ENCODE data around the gene ELL2.

The ELL2 gene

DNA sequence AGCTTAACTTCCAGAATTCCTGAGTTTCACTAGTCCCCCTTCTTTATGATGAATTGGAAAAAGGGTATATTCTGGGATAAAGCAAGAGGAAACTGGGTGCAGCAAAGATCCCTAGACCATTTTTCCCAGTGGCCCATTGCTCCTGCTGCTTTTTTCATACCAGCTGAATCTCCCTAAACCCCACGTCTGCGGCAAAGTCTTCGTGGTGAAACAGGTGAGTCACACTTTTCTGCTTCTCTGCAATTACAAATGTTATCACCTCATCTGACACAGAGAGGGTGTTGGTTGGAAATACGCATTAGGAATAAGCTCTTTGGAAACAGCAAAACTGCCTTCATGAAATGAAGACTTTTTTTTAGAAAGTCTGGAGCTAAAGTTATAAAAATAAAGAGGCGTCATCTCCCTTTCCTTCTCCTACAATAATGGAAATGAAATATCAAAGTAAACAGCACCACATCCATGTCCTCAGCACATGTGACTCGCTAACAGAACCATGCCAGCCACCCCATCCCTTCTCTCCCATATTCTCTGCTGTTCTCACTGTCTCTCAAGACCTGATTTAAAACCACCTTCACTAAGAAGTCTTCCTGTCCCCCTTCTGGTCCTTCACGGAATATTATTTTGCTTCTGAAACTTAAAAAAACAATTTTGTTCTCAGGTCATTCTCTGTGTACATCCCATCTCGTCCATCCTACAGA lies 99.6 kb downstream of the ELL2 start:
- H3K27ac ChIP-seq = no peak overlapping the region
- H3K9me3 ChIP-seq = no peaks in the 10 kb centered on the region
- TF ChIP-seq, protein P1, sequence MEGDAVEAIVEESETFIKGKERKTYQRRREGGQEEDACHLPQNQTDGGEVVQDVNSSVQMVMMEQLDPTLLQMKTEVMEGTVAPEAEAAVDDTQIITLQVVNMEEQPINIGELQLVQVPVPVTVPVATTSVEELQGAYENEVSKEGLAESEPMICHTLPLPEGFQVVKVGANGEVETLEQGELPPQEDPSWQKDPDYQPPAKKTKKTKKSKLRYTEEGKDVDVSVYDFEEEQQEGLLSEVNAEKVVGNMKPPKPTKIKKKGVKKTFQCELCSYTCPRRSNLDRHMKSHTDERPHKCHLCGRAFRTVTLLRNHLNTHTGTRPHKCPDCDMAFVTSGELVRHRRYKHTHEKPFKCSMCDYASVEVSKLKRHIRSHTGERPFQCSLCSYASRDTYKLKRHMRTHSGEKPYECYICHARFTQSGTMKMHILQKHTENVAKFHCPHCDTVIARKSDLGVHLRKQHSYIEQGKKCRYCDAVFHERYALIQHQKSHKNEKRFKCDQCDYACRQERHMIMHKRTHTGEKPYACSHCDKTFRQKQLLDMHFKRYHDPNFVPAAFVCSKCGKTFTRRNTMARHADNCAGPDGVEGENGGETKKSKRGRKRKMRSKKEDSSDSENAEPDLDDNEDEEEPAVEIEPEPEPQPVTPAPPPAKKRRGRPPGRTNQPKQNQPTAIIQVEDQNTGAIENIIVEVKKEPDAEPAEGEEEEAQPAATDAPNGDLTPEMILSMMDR (IDR thresholded peaks at IDR 0.05) = no peak
- H3K27me3 ChIP-seq = peaks cover 47% of the 10 kb centered on the region
- no peaks in the 10 kb centered on the region for H3K36me3 ChIP-seq
- peaks cover 31 to 43% of the 10 kb centered on the region in 2 experiments for H3K4me1 ChIP-seq (ENCODE audit: control insufficient read depth in 1 of 2, insufficient read depth in 1 of 2, low read depth in 1 of 2, low read length in 1 of 2)
- no peak overlapping the region for H3K4me3 ChIP-seq (ENCODE audit: low read depth in 1 of 2, low read length in 1 of 2)

DNA sequence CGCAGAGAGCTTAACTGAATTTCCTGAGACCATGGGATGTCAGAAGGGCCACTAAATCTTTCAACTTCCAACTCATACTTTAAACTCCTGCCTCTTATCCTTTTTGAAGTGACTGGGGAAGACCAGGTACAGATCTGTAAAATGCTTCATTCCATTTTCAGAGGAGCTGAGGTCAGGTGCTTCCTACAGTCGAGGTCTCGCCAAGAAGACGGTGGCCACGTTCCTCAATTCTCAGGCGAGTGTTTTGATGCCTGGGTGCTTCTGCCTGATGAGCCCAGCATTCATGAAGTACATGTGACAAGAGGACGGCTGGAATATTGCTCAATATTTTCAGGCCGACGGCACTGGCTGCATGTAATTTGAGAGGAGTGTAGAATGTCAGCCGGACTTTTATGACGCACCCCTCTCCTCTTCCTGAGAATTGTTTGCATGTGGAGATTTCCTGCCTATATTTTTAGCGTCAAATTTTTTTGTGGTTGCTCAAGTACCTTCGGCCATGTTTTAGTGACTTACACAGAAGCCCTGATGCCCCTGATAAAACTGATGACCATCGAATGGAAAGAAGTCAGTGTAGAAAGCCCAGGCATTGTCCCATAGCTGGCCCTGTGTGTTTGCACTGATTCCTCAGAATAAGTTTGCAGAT lies 100.3 kb downstream of the ELL2 start:
- Histone ChIP-seq H3K4me3 (ENCODE audit: low read depth in 1 of 2, low read length in 1 of 2) (no peak overlapping the region), H3K27me3 (peaks cover 47% of the 10 kb centered on the region), H3K27ac (no peak overlapping the region), H3K9me3 (no peaks in the 10 kb centered on the region), H3K36me3 (no peaks in the 10 kb centered on the region), H3K4me1 (ENCODE audit: control insufficient read depth in 1 of 2, insufficient read depth in 1 of 2, low read depth in 1 of 2, low read length in 1 of 2) (peaks cover 31 to 43% of the 10 kb centered on the region in 2 experiments)
- TF ChIP-seq, protein P1 (IDR thresholded peaks at IDR 0.05) = no peak

DNA sequence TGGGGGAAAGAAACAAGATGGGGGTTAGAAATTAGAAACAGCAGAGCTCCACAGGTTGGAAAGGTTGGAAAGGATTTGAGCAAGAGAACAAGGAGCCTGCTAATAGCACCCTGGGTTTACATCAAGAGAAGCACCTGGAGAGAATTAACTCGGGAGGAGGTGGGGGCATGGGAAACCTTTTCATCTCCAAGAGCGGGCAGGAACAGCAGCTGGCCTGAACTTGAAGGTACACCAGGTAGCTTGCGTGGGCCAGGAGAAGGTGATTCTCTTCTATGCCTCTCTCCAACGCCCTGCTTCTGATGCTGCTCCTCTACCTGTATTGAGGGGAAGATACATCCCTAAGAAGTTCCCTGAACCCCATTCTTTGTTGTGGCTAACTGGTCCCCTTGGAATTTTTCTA lies 102.0 kb downstream of the ELL2 start:
- Histone ChIP-seq H3K4me1 (ENCODE audit: control insufficient read depth in 1 of 2, insufficient read depth in 1 of 2, low read depth in 1 of 2, low read length in 1 of 2) (peaks cover 31 to 43% of the 10 kb centered on the region in 2 experiments), H3K4me3 (ENCODE audit: low read depth in 1 of 2, low read length in 1 of 2) (no peak overlapping the region), H3K27ac (no peak overlapping the region), H3K27me3 (peaks cover 43% of the 10 kb centered on the region), H3K9me3 (no peaks in the 10 kb centered on the region), H3K36me3 (no peaks in the 10 kb centered on the region)
- TF ChIP-seq, protein P1 (IDR thresholded peaks at IDR 0.05) = no peak

DNA sequence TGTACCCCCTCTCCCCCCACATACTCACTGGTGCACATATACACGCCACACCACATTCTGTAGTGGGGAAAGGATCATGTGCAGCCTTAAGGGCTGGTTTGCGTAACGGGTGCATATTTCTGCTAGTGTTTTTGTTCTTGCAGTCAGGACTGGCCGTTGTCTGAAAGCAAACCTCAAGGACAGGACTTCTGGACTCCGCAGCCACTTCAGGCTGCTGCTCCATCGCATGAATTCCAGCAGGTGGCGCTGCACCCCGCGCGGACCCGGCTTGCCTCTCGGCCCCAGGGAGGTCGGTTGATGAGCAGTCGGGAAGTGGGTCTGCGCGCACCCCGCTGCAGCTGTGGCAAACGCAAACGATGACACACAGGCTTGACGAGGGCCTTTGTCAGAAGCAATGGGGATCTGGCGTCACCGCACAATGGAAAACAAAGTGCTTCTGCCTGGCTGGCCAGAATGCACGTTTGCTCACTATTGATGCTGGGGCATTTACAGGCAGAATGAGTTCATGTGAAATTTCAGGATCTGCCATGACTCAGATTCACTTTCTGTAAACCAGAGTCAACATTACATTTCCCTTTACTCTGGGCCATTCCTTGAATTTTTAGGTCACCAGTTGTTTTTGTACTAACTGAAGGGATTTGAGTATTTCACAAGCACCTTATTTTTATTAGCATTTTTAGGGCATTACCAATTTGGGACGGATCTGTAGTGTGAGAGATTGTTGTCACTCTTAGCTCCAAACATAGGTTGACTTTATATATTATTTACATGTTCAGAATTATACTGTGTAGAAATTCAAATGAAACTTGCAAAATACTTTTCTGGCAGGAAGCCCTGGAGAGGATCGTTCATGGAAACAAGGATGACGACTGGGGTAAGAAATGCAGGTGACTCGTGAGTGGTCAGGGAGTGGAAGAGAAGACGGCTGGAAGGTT lies 102.7 kb downstream of the ELL2 start:
- TF ChIP-seq, protein P1 (IDR thresholded peaks at IDR 0.05) = peak; percentile 97
- H3K27me3 ChIP-seq = peaks cover 36% of the 10 kb centered on the region
- H3K36me3 ChIP-seq = no peaks in the 10 kb centered on the region
- H3K4me1 ChIP-seq (ENCODE audit: control insufficient read depth in 1 of 2, insufficient read depth in 1 of 2, low read depth in 1 of 2, low read length in 1 of 2) = peaks cover 31 to 43% of the 10 kb centered on the region in 2 experiments
- H3K4me3 ChIP-seq (ENCODE audit: low read depth in 1 of 2, low read length in 1 of 2) = peak overlapping the region; percentile 14 to 50
- no peaks in the 10 kb centered on the region for H3K9me3 ChIP-seq
- peak overlapping the region; percentile 2 for H3K27ac ChIP-seq

DNA sequence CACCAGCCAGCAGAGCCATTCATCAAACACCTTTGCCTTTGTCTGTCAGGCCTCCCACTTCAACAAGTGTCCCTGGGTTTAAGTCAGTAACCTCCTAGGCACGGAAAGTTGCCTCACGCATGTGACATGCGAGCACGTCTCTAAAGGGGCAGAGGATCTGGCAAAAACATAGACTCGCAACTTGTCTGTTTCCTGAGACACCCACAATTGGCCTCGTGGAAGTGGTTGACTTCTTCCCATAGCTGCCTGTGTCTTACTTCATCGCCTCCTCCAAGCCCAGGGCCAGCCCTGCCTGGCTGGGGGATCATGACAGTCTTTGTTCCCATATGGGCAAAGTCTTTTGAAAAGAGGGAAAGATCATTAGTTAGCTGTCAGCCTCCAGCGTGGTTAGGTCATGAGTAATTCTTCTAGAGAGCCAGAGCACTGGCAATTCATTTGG lies 103.6 kb downstream of the ELL2 start:
- H3K27me3 ChIP-seq = peaks cover 27% of the 10 kb centered on the region
- no peaks in the 10 kb centered on the region for H3K9me3 ChIP-seq
- TF ChIP-seq, protein P1 (IDR thresholded peaks at IDR 0.05) = no peak
- no peaks in the 10 kb centered on the region for H3K36me3 ChIP-seq
- no peak overlapping the region for H3K27ac ChIP-seq
- no peak overlapping the region for H3K4me3 ChIP-seq (ENCODE audit: low read depth in 1 of 2, low read length in 1 of 2)
- H3K4me1 ChIP-seq (ENCODE audit: control insufficient read depth in 1 of 2, insufficient read depth in 1 of 2, low read depth in 1 of 2, low read length in 1 of 2) = peaks cover 25 to 37% of the 10 kb centered on the region in 2 experiments

All from neutrophil (primary cell).